HTERT RPE-1 (cell line): ENCODE results near the gene HDAC9.
"Not testable (repeated sequence)": the region's sequence is repeated elsewhere in the genome, so short reads cannot be mapped to it uniquely, and the experiment has no call there.

Experiments
- in situ Hi-C: fragments of 300-500 bp; cut with MboI; formaldehyde crosslinking; loops from 4 replicates; pipeline ENCODE4 v1.14.3; 2020; ENCODE audit warnings: low sequenced_read_pairs

HDAC9 gene

DNA sequence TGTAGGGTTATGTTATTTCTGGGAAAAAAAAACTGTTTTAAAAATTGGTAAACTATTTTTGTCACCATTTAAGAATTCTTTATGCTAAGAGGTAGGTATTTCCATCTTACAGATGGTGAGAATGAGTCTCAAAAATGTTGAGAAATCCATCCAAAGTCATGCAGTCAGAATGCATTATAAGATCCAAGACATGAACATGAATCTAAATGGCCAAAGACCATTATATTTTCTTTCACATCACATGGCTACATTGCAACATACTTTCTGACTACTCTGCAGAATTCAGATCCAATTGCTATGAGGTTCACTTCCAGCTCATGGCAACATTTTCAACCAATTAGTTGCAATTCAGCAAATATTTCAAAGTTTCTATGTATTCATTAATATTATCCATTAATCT, 440.7 kb downstream of the HDAC9 start:
- in situ Hi-C loops: no loop called here

GRCh38 chr7:18939771-18940592, 444.4 kb downstream of the HDAC9 start:
- in situ Hi-C loops: no loop called here

- in situ Hi-C loops: no loop called here
Observed at GRCh38 chr7:18940593-18941134, 445.1 kb downstream of the HDAC9 start.

- in situ Hi-C loops: no loop called here
Observed at GRCh38 chr7:18941207-18941606, 445.7 kb downstream of the HDAC9 start.

GRCh38 chr7:18948521-18948920, 453.0 kb downstream of the HDAC9 start:
- in situ Hi-C loops: no loop called here

GRCh38 chr7:18952846-18953245, 457.3 kb downstream of the HDAC9 start:
- in situ Hi-C loops: no loop called here

DNA sequence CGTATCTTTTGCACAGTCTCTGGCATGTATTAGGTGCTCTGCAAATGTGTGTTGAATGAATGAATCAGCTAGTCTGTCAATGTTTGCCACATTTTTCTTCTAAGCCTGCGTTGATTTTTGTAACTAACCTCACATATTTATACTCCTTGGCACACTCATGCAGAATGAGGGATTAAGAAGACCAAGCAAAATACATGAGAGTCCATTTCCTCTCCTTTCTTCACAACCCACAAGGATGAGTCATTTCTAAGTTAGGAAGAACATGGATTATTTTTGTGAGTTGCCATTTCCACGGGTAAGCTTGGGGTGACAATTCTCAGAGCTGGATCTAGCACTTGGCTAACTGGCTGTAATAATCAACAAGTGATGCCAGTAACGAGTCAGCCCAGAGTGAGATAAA, 463.1 kb downstream of the HDAC9 start:
- in situ Hi-C loops: no loop called here

DNA sequence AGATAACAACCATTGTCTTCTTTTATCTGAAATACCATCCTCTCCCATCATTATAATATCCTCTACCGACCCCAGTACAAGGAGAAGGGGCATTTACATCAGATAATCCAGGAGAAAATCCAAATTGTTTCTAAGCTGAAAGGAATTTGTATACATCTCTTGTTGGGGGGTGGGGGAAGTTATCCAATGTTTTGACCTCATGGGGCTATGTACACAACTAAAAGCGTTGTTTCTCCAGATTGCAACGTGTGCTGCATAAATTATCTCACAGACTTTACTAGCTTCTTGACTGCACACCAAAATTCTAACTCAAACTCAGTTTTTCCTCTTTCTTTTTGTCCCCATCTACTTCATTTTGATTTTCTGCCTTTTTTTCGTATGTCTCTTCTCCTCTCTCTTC, 465.2 kb downstream of the HDAC9 start:
- in situ Hi-C loops: no loop called here

- in situ Hi-C loops: no loop called here
Observed at GRCh38 chr7:18962031-18962430, 466.5 kb downstream of the HDAC9 start.

- in situ Hi-C loops: no loop called here
Observed at GRCh38 chr7:18965657-18966056, 470.1 kb downstream of the HDAC9 start.

DNA sequence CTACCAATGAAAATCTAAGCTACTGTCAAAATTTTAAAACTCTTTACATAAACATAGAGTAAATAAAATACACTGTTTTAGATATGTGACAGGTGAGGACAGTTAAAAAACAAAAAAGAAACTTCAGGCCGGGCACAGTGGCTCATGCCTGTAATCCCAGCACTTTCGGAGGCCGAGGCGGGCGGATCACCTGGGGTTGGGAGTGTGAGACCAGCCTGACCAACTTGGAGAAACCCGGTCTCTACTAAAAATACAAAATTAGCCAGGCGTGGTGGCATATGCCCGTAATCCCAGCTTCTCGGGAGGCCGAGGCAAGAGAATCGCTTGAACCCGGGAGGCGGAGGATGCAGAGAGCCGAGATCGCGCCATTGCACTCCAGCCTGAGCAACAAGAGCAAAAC, 472.2 kb downstream of the HDAC9 start:
- in situ Hi-C loops: not testable (repeated sequence)

DNA sequence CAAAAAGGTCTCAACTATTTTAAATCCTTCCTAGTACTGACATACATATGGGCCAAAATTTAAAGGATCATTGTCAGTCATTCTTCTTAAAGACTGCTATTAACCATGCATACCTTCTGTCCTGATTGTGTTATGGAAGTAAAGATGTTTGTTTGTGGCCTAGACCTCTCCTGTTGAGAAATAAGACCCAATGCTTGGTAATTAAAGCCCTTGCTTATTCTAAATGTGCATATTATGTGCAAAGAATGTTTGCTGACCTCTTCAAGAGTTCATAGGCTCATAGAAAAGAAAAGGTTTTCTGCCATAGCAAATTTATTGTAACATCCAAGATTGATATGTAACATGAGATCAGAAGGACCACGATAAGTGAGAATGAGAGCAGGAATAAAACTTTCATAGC, 476.3 kb downstream of the HDAC9 start:
- in situ Hi-C loops: no loop called here

GRCh38 chr7:18974803-18975202, 479.3 kb downstream of the HDAC9 start:
- in situ Hi-C loops: no loop called here

GRCh38 chr7:18975276-18975675, 479.7 kb downstream of the HDAC9 start:
- in situ Hi-C loops: no loop called here

DNA sequence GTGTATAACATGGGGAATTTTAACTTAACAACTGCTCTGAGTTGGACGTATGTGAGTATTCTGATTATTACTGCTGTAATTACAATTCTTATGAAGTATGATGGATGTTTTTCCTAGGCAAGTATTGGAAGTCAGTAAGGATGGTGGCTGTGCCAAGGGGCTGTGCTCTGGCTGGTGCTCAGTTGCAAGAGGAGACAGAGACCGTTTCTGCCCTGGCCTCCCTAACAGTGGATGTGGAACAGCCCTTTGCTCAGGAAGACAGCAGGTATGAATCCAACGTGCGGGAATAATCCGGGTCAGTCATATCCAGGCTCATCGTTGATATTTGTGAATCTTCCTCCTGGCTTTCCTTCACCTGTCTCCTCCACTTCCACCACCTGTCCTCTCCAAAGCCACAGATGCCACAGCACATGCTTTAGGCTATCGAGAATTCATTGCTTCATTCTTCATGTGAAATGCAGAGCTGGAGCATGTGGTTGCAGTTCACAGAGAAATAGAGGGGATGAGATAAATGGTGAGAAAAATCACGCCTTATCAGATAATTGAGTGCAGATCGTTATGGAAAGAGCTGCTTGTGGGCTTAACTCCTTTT, 480.2 kb downstream of the HDAC9 start:
- in situ Hi-C loops: no loop called here

DNA sequence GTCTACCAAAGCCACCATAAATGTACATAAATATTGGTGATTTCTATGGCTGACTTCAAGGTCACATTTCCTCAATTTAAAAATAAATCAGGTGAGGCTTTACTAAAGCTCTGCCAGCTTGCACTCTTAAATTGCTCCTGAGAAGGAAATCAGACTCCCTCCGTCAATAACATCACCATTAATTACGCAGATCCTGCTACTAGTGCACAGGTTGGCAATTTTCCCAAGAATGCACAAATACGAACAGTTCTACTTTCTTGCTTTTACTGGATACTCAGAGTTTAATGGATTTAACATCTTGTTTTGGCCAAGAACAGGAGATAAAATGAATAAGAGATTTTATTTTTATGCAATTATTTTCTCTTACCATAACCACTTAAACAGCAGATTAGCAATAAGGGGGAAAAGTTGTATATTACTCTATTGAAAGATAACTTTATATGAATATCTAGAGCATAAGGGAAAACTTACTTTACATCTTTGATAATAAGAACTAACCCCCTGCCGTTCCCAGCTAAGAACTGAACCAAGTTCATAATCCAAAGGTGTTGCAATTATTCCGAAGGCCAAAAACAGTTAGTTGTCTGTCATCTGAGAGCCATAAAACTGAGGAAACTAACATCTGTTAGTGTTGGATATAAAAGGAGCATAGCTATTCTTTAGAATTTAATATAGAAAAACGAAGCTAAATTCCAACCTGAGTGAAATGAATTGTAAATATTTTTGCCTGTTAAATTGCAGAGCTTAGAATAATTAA, 481.3 kb downstream of the HDAC9 start:
- in situ Hi-C loops: no loop called here

DNA sequence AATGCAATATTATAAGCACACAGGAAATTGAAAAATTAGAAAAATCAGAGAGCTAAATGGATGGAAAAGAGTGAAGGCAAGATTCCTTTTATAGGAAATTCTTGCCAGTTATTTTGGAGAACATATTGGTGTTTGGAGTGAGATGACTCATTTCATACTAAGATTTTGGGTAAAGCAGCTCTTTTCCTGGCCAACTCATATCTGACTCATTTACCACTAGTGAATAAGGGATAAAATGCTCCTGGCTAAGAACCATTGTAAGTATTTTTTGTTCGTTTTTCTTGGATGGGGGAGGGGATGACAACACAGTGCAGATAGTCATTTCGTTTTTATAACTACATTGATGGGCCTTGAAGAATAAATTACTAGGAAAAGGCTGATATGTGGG, 482.6 kb downstream of the HDAC9 start:
- in situ Hi-C loops: no loop called here

DNA sequence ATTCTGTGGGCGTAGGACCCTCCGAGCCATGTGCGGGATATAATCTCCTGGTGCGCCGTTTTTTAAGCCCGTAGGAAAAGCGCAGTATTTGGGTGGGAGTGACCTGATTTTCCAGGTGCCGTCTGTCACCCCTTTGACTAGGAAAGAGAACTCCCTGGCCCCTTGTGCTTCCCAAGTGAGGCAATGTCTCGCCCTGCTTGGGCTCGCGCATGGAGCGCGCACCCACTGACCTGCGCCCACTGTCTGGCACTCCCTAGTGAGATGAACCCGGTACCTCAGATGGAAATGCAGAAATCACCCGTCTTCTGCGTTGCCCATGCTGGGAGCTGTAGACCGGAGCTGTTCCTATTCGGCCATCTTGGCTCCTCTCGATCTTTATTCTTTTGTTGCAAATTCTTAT, 495.2 kb downstream of the HDAC9 start:
- in situ Hi-C loops: not testable (repeated sequence)

- in situ Hi-C loops: no loop called here
Observed at GRCh38 chr7:18993933-18994668, 498.6 kb downstream of the HDAC9 start.

GRCh38 chr7:18995270-18995671, 499.7 kb downstream of the HDAC9 start:
- in situ Hi-C loops: no loop called here

- in situ Hi-C loops: no loop called here
Observed at GRCh38 chr7:18995811-18996426, 500.4 kb downstream of the HDAC9 start.
